Brain microvascular endothelial cell (primary cell): ENCODE measurements around the gene PIGN.

ENCODE experiments used
- DNase-seq: peaks from one replicate; pipeline ENCODE4 v3.0.0-alpha.2; 2020
- H3K27ac ChIP-seq: fragments of 250-450 bp; sonication (Bioruptor Pico); 2 replicates; pipeline ENCODE4 v1.5.1; 2020; ENCODE audit warnings: mild to moderate bottlenecking, moderate library complexity
- H3K27me3 ChIP-seq: fragments of 250-450 bp; sonication (Bioruptor Pico); replicated peaks from 2 replicates; pipeline ENCODE4 v1.5.1; 2020; ENCODE audit warnings: mild to moderate bottlenecking
- H3K36me3 ChIP-seq: fragments of 250-450 bp; sonication (Bioruptor Pico); replicated peaks from 2 replicates; pipeline ENCODE4 v1.5.1; 2020; ENCODE audit warnings: mild to moderate bottlenecking
- H3K4me3 ChIP-seq: 2 replicates; pipeline ENCODE4 v1.5.1; 2011; ENCODE audit warnings: low read depth, mild to moderate bottlenecking, control low read depth, low read length, moderate library complexity
- in situ Hi-C: cut with HindIII; loops from 2 replicates; pipeline ENCODE4 v1.10.0; 2017; ENCODE audit warnings: low sequenced_read_pairs, low pct_ligation_motif_present
- TF ChIP-seq, protein P1 (sequence below): IDR thresholded peaks from 2 replicates; pipeline ENCODE4 v1.5.1; 2011; ENCODE audit warnings: low read depth, mild to moderate bottlenecking, moderate library complexity, low read length, control low read depth, inconsistent platforms; ENCODE audit errors: missing control alignments

The PIGN gene

DNA sequence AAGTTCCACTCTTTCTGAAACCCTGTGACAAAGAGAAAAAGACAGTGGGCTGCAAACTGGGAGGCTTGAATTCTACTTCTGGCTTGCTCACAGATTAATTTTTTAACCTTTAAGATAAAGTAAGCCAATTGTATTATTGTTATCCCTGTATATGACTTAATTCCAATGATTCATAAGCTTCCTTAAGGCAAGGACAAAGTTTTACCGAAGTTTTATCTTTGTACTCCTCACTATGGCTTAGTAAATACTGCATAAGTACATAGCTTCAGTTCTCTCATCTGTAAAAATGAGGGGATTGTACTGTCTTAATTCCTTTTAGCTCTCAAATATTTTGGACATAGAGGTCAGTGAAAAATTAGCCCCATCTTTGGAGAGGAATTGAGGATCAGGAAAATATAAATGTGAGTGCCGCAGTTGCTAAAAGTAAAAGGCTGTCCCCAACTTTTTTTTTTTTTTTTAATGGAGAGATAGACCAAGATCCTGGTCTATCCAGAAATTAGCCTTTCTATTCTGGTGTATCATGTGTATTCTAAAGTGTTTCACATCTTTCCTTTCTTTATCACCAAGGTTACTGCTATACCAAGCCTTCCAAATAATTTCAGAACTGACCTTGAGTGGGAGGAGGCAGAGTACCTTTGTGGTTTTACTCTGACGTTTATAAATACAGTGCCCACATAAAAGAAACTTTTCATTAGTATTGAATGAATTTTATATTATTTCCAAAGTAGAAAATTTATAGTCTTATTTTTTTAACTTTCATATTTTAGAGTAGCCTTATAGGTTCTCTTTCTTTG is 13.5 kb upstream of the PIGN start:
- no peaks in the 10 kb centered on the region for H3K27me3 ChIP-seq
- no peak overlapping the region for H3K27ac ChIP-seq
- in situ Hi-C loops: no loop called here
- no peak overlapping the region for H3K4me3 ChIP-seq
- TF ChIP-seq, protein P1, sequence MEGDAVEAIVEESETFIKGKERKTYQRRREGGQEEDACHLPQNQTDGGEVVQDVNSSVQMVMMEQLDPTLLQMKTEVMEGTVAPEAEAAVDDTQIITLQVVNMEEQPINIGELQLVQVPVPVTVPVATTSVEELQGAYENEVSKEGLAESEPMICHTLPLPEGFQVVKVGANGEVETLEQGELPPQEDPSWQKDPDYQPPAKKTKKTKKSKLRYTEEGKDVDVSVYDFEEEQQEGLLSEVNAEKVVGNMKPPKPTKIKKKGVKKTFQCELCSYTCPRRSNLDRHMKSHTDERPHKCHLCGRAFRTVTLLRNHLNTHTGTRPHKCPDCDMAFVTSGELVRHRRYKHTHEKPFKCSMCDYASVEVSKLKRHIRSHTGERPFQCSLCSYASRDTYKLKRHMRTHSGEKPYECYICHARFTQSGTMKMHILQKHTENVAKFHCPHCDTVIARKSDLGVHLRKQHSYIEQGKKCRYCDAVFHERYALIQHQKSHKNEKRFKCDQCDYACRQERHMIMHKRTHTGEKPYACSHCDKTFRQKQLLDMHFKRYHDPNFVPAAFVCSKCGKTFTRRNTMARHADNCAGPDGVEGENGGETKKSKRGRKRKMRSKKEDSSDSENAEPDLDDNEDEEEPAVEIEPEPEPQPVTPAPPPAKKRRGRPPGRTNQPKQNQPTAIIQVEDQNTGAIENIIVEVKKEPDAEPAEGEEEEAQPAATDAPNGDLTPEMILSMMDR: no peak
- no peak for DNase-seq
- H3K36me3 ChIP-seq: no peaks in the 10 kb centered on the region

DNA sequence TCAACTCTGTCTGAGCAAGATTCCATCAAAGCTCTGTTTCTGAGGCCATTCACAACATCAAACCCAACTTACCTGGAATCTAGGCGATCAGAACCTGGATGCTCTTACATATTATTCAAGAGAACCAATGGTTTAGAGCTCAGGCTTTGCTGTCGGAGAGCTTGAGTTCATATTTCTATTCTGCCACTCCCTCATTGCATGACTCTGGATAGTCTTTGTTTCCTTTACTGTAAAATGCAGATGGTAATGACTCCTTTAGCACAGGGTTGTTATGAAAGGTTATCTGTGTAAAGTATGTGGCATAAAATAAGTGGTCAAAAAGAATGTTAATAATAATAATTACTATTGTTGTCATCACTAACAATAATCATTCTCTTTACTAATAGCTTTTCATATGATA is 12.8 kb upstream of the PIGN start:
- TF ChIP-seq, protein P1: no peak
- no peaks in the 10 kb centered on the region for H3K36me3 ChIP-seq
- H3K27ac ChIP-seq: no peak overlapping the region
- no peak overlapping the region for H3K4me3 ChIP-seq
- DNase-seq: no peak
- in situ Hi-C loops: no loop called here
- H3K27me3 ChIP-seq: no peaks in the 10 kb centered on the region

DNA sequence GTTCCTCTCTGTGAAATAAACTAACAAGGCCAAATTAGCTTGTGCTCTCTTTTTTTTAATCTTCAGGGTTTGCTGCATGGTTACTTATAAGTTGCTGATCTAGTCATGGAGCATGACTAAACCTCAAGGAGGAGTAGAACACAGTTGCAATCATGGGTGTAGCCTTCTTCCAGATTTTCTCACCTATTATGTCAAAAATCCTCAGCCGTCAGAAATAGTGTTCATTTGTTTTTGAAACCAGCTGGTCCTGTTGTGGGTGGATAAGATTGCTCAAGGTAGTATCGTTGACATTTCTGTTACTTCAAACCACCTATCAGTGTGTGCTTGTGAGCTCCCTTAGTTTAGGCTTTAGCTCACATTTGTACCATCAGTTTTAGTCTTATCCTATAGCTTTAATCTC is 11.4 kb upstream of the PIGN start:
- DNase-seq: no peak
- TF ChIP-seq, protein P1: no peak
- in situ Hi-C loops: no loop called here
- Histone ChIP-seq H3K27me3 (no peaks in the 10 kb centered on the region), H3K27ac (no peak overlapping the region), H3K36me3 (no peaks in the 10 kb centered on the region), H3K4me3 (no peak overlapping the region)

DNA sequence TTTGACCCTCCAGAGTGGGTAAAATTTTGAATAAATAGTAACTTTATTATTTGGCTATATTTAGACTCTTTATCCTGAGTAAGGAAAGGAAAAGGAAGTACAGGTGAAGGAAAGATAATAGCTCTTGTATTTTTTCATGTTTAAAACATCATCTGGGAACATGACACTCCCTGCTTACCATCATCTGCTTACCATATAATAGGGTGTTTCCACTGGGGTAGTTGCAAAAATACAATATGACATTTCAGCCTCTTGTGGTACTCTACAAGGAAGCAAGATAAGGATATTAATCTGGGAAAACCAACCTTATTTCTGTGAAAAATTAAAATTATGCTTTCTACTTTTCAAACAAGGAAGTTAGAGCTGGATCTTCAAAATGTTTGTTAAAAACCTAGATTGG is 10.1 kb upstream of the PIGN start:
- Histone ChIP-seq H3K27ac (no peak overlapping the region), H3K4me3 (no peak overlapping the region), H3K36me3 (no peaks in the 10 kb centered on the region), H3K27me3 (no peaks in the 10 kb centered on the region)
- DNase-seq: no peak
- in situ Hi-C loops: no loop called here
- TF ChIP-seq, protein P1: no peak

DNA sequence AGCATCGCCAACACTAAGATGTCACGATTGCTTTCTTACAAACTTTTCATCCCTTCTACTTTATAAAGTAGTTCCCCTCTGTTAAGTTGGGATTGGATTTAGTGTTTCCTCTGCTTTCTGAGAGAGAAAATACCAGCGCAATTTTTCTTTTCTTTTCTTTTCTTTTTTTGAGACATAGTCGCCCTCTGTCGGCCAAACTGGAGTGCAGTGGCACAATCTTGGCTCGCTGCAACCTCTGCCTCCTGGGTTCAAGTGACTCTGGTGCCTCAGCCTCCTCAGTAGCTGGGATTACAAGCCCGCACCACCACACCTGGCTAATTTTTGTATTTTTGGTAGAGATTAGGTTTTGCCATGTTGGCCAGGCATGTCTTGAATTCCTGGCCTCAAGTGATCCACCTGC is 9.2 kb upstream of the PIGN start:
- H3K27ac ChIP-seq: no peak overlapping the region

More for the DNA sequence above, 9.2 kb upstream of the PIGN start:
- in situ Hi-C loops: no loop called here
- H3K27me3 ChIP-seq: no peaks in the 10 kb centered on the region
- no peaks in the 10 kb centered on the region for H3K36me3 ChIP-seq
- TF ChIP-seq, protein P1: no peak
- no peak overlapping the region for H3K4me3 ChIP-seq
- no peak for DNase-seq
